Embryonic facial prominence (tissue), 1 donor: ENCODE measurements around the gene CDC23.

ENCODE experiments used
- DNase-seq: peaks from one replicate; pipeline ENCODE4 v3.0.0-alpha.2; 2016; ENCODE audit errors: extremely low spot score

CDC23 gene

GRCh38 chr5:138140268-138140667 is 72.9 kb downstream of the CDC23 start:
- no peak for DNase-seq

- no peak for DNase-seq
Observed at GRCh38 chr5:138139781-138140090, 73.4 kb downstream of the CDC23 start.

GRCh38 chr5:138138949-138139780 is 74.0 kb downstream of the CDC23 start, which contains the start of gene NME5:
NME5 (minus strand) TSS chr5:138139428; CDS start chr5:138138780, 648 bp downstream.
- DNase-seq, result no peak
